Esophagus muscularis mucosa (tissue), 4 donors: Measurements from ENCODE around the gene HS6ST1. TPM values are rescaled to one million over a fixed set of nuclear protein-coding genes. Genes with fewer than 3 reads are reported as not detected.

Source experiments
- DNase-seq: peaks from one replicate; pipeline ENCODE4 v3.0.0-alpha.2; 2017; ENCODE audit errors: extremely low spot score
- H3K27ac ChIP-seq, 4 donors: fragments of 200-600 bp; sonication (generic); replicated peaks in 1 of 4; 1 replicate in 3 of 4; 2 replicates in 1 of 4; pipeline ENCODE4 v1.5.1; 2016 to 2019; ENCODE audit warnings: mild to moderate bottlenecking in 1 of 4
- H3K27me3 ChIP-seq, 4 donors: fragments of 200-600 bp; sonication (generic); one replicate each; pipeline versions ENCODE4 v1.5.1 to v1.6.0; 2016 to 2019
- H3K36me3 ChIP-seq, 4 donors: fragments of 200-600 bp; sonication (generic); one replicate each; pipeline ENCODE4 v1.5.1; 2016 to 2019
- H3K4me1 ChIP-seq, 4 donors: fragments of 200-600 bp; sonication (generic); one replicate each; pipeline ENCODE4 v1.5.1; 2016 to 2019
- H3K4me3 ChIP-seq, 4 donors: fragments of 200-600 bp; sonication (generic); 1 replicate in 2 of 4; 2 replicates in 2 of 4; pipeline ENCODE4 v1.5.1; 2016 to 2019; ENCODE audit warnings: mild to moderate bottlenecking in 4 of 4, moderate library complexity in 1 of 4
- H3K9me3 ChIP-seq, 4 donors: fragments of 200-600 bp; sonication (generic); 1 replicate in 3 of 4; 2 replicates in 1 of 4; pipeline ENCODE4 v1.5.1; 2016 to 2019
- EP300 ChIP-seq: sonication (generic); formaldehyde crosslinking; IDR thresholded peaks from one replicate; pipeline ENCODE4 v1.6.1; 2017; ENCODE audit warnings: antibody characterized with exemption
- POLR2A ChIP-seq: fragments of 450-650 bp; IDR thresholded peaks from one replicate; pipeline ENCODE4 v1.6.1; 2017; ENCODE audit warnings: antibody characterized with exemption, moderate library complexity, mild to moderate bottlenecking, low read depth
- POLR2AphosphoS5 ChIP-seq, 2 donors: sonication (generic); formaldehyde crosslinking; IDR thresholded peaks; one replicate each; pipeline ENCODE4 v1.6.1; 2017; ENCODE audit warnings: antibody characterized with exemption in 2 of 2
- WGBS: methylation state at CpG from one replicate; pipeline ENCODE4 v1.1.5; 2018; 5-methylcytosine and 5-hydroxymethylcytosine counted together
- intact Hi-C: fragments of 100-400 bp; cut with DNase I; formaldehyde crosslinking; loops from one replicate; pipeline ENCODE4 v1.15.1; 2023
- total RNA-seq, 4 donors: library from RNA; depleted of rRNA; stranded (reverse); fragments of >200 nt; gene quantifications; one replicate each; pipeline versions ENCODE4 v1.1.0 to v1.2.1, GENCODE V29; 2016
- TF ChIP-seq, protein P1 (sequence below), 3 experiments: fragments of 200-600 bp in 2 of 3; fragments of 450-650 bp in 1 of 3; sonication (generic) in 2 of 3; IDR thresholded peaks; one replicate each; pipeline ENCODE4 v1.5.1; 2017 to 2019; ENCODE audit warnings: antibody characterized with exemption in 3 of 3, mild to moderate bottlenecking in 2 of 3, moderate library complexity in 1 of 3

The HS6ST1 gene
- total RNA-seq, 4 donors from 2014 or later: 17.4 to 62.2 (median 38.5) TPM

DNA sequence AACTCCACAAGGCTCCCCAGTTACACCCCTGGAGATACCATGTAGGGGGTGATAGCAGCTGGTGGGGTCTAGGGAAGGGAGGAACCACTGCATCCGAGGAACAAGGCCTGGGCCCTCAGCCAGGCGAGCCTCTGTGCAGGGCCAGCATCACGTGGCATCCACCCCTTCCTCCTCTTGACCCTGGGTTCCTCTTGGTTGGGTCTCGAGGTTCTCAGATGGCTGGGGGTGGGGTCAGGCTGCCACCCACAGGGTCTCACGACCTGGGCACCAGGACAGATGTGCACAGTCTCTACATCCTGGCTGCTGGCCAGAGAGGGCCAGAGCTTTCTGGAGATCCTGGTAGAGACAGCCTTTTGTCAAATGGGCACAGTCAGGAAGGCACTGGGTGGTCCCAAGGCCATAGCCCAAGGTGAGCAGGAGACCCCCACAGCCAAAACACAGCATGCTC is 10.4 kb downstream of the HS6ST1 start:
- intact Hi-C loops: loop anchor here (5.0 to 10.0 kb wide), 2 partner anchors 74 to 126 kb away; no protein-coding TSS in a partner anchor
- 65% methylated on average over 2 of the region's 5 CpGs for WGBS

DNA sequence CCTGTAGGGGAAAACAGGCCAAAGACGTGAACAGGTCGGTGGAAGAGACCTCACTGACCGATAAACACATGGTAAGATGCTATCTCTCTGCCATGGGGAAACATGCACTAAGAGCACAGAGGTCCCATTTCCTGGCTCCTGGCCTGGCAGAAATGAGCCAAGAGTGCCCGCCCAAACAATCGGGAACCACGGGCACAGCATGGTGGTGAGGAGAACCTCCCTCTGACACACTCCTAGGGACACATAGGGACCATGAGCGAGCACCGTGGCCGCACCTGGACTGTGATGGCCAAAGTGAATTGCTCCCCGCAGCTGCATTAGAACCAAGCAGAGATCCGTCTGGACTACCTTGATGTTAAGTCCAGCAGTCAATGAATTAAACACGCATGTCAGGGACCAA is 11.1 kb downstream of the HS6ST1 start:
- intact Hi-C loops: loop anchor here (5.0 to 10.0 kb wide), 2 partner anchors 73 to 125 kb away; no protein-coding TSS in a partner anchor
- TF ChIP-seq, protein P1, sequence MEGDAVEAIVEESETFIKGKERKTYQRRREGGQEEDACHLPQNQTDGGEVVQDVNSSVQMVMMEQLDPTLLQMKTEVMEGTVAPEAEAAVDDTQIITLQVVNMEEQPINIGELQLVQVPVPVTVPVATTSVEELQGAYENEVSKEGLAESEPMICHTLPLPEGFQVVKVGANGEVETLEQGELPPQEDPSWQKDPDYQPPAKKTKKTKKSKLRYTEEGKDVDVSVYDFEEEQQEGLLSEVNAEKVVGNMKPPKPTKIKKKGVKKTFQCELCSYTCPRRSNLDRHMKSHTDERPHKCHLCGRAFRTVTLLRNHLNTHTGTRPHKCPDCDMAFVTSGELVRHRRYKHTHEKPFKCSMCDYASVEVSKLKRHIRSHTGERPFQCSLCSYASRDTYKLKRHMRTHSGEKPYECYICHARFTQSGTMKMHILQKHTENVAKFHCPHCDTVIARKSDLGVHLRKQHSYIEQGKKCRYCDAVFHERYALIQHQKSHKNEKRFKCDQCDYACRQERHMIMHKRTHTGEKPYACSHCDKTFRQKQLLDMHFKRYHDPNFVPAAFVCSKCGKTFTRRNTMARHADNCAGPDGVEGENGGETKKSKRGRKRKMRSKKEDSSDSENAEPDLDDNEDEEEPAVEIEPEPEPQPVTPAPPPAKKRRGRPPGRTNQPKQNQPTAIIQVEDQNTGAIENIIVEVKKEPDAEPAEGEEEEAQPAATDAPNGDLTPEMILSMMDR (IDR thresholded peaks at IDR 0.05): no peak
- TF ChIP-seq POLR2A (no peak), POLR2AphosphoS5 (IDR thresholded peaks at IDR 0.05) (no peak), EP300 (no peak)
- 89% methylated on average over 9 of the region's 12 CpGs for WGBS
- Histone ChIP-seq H3K9me3 (no peaks in the 10 kb centered on the region), H3K36me3 (no peaks in the 10 kb centered on the region), H3K4me1 (peaks cover 68 to 97% (median 82%) of the 10 kb centered on the region in 4 donors), H3K27ac (no peak overlapping the region), H3K4me3 (no peak overlapping the region), H3K27me3 (no peaks in the 10 kb centered on the region)
- no peak for DNase-seq

More for the DNA sequence above, 10.4 kb downstream of the HS6ST1 start:
- Histone ChIP-seq H3K27ac (no peak overlapping the region), H3K4me3 (no peak overlapping the region), H3K27me3 (no peaks in the 10 kb centered on the region), H3K36me3 (no peaks in the 10 kb centered on the region), H3K9me3 (no peaks in the 10 kb centered on the region), H3K4me1 (peaks cover 67 to 92% (median 78%) of the 10 kb centered on the region in 4 donors)
- TF ChIP-seq POLR2A (no peak), POLR2AphosphoS5 (IDR thresholded peaks at IDR 0.05) (no peak), EP300 (no peak)
- TF ChIP-seq, protein P1 (IDR thresholded peaks at IDR 0.05): no peak
- DNase-seq: no peak

DNA sequence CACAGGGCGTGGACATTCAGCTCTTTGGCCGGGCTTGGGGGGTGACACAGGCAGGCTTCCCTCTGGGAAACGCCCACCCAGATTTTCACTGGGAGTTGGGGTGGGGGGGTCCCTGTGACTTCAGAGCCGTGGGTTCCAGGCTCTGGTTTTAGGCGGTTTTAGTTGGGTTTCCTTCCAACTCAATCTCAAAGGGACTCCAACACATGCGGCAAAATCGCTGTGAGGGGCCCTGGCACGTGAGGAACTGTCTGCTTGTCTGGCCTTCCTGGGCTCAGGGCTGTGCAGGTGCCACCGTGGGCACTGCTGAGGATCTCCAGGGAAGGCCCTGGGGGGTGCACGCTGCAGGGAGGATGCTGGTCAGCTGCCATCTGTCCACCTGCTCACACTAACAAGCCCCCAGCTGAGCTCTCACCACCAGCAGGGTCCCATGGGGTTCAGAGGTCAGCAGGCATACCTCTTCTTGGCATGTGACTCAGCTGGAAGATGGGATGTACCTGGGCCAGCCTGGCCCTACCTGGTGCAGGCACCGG is 11.7 kb downstream of the HS6ST1 start:
- Histone ChIP-seq H3K9me3 (no peaks in the 10 kb centered on the region), H3K36me3 (no peaks in the 10 kb centered on the region), H3K27ac (peak overlapping the region; percentile 60 to 77 (median 72)), H3K4me1 (peaks cover 69 to 98% (median 86%) of the 10 kb centered on the region in 4 donors), H3K4me3 (no peak overlapping the region), H3K27me3 (no peaks in the 10 kb centered on the region)
- 83% methylated on average over 7 of the region's 11 CpGs for WGBS
- no peak for DNase-seq
- TF ChIP-seq POLR2A (no peak), EP300 (no peak), POLR2AphosphoS5 (IDR thresholded peaks at IDR 0.05) (no peak)
- TF ChIP-seq, protein P1 (IDR thresholded peaks at IDR 0.05): no peak
- intact Hi-C loops: loop anchor here (5.0 to 10.0 kb wide), 2 partner anchors 72 to 125 kb away; no protein-coding TSS in a partner anchor

DNA sequence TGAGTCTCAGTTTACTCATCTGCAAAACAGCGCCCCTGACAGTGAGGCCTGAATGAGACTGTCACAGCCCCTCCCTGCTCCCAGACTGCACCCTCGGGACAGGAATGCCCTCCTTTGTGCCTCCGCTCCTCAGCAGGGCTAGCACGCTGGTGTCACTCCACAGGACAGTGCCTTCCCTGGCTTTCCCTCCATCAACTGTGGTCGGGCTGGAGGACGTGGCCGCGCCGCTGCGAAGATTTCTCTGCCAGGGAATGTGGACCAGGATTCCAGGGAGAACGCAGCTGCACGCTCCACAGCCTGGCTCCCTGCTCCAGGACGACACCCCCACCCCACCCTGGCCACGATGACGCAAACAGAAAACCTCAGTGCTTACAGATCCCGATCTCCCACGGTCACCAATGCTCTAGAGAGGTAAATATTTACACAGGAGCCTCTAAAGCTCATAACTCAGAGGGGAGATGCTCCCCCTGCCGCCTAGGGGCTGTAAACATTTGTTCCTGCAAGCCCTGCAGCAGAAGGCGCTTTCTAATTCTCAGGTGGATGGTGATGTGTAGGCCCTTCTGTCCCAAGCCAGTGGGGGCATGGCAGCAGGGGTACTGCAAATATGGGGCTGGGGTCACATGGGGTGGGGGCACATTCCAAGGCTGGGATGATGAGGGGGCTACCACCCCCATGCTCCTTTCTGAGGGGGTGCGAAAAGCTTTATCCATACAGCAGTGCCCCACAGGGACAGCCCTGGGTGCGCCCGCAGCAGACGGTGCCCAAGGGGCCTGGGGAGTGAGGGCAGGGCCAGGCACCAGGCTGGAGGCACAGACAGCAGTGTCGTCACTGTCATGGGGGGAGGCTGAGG is 12.4 kb downstream of the HS6ST1 start:
- WGBS: 55% methylated on average over 14 of the region's 24 CpGs
- no peak for DNase-seq
- H3K4me1 ChIP-seq: peaks cover 75 to 98% (median 89%) of the 10 kb centered on the region in 4 donors
- peak overlapping the region; percentile 60 to 77 (median 72) for H3K27ac ChIP-seq
- no peaks in the 10 kb centered on the region for H3K9me3 ChIP-seq
- H3K27me3 ChIP-seq: no peaks in the 10 kb centered on the region
- H3K36me3 ChIP-seq: no peaks in the 10 kb centered on the region
- intact Hi-C loops: loop anchor here (5.0 to 10.0 kb wide), 2 partner anchors 72 to 124 kb away; no protein-coding TSS in a partner anchor
- TF ChIP-seq POLR2AphosphoS5 (IDR thresholded peaks at IDR 0.05) (peak; percentile 26 to 36), EP300 (no peak)
- TF ChIP-seq, protein P1 (IDR thresholded peaks at IDR 0.05): peak in 1 of 3 experiments; percentile 28
- peak overlapping the region in 3 of 4 donors; percentile 0 to 26 (median 7) for H3K4me3 ChIP-seq
